ENCODE results near the gene DOCK4. TPM values are rescaled to one million over a fixed set of nuclear protein-coding genes. Genes with fewer than 3 reads are reported as not detected.

Gene DOCK4
- total and polyA plus RNA-seq, 10 of the 15 experiments (the other 5 are each of a cell fraction or from before 2014, with no cell fraction given) = 0.03 to 0.73 (median 0.38) TPM

DNA sequence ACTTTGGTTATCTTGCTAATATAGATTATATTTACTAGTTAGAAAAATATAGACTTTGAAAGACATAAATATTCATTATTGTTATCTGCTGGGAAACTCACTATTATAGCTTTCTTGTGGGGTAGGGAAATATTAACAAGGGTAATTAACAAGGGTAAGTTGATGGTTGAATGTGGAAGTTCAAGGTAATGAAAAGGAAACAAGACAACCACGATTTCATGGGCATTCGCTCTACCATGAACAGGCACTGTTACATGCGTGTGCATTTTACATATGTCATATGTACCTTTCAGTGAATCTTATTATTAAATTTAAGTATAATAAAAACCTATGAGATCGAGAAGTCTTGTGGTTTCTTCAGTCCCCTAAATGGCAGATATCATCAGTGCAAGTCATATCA, 392.9 kb downstream of the DOCK4 start:
- CTCF ChIA-PET = no interaction called here
- no TSS peak for BruUV-seq (replicated peaks)
- FAIRE-seq (no peak), DNase-seq (ENCODE audit: low read depth, low spot score) (no peak), ATAC-seq (peak; percentile 68)
- TF ChIP-seq, protein P1, sequence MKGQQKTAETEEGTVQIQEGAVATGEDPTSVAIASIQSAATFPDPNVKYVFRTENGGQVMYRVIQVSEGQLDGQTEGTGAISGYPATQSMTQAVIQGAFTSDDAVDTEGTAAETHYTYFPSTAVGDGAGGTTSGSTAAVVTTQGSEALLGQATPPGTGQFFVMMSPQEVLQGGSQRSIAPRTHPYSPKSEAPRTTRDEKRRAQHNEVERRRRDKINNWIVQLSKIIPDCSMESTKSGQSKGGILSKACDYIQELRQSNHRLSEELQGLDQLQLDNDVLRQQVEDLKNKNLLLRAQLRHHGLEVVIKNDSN (IDR thresholded peaks at IDR 0.05; ENCODE audit: borderline replicate concordance, extremely low read length, insufficient read depth, low read depth, low read length) = no peak
- TF ChIP-seq IRF4 (IDR thresholded peaks at IDR 0.05; ENCODE audit: low read depth, low read length) (no peak), SREBF2 (IDR thresholded peaks at IDR 0.05; ENCODE audit: low read length) (no peak), TCF7 (IDR thresholded peaks at IDR 0.05; ENCODE audit: borderline replicate concordance) (no peak)
- TF ChIP-seq, protein P2, sequence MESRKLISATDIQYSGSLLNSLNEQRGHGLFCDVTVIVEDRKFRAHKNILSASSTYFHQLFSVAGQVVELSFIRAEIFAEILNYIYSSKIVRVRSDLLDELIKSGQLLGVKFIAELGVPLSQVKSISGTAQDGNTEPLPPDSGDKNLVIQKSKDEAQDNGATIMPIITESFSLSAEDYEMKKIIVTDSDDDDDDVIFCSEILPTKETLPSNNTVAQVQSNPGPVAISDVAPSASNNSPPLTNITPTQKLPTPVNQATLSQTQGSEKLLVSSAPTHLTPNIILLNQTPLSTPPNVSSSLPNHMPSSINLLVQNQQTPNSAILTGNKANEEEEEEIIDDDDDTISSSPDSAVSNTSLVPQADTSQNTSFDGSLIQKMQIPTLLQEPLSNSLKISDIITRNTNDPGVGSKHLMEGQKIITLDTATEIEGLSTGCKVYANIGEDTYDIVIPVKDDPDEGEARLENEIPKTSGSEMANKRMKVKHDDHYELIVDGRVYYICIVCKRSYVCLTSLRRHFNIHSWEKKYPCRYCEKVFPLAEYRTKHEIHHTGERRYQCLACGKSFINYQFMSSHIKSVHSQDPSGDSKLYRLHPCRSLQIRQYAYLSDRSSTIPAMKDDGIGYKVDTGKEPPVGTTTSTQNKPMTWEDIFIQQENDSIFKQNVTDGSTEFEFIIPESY (IDR thresholded peaks at IDR 0.05) = no peak
- TF ChIP-seq, protein P3, sequence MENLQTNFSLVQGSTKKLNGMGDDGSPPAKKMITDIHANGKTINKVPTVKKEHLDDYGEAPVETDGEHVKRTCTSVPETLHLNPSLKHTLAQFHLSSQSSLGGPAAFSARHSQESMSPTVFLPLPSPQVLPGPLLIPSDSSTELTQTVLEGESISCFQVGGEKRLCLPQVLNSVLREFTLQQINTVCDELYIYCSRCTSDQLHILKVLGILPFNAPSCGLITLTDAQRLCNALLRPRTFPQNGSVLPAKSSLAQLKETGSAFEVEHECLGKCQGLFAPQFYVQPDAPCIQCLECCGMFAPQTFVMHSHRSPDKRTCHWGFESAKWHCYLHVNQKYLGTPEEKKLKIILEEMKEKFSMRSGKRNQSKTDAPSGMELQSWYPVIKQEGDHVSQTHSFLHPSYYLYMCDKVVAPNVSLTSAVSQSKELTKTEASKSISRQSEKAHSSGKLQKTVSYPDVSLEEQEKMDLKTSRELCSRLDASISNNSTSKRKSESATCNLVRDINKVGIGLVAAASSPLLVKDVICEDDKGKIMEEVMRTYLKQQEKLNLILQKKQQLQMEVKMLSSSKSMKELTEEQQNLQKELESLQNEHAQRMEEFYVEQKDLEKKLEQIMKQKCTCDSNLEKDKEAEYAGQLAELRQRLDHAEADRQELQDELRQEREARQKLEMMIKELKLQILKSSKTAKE (IDR thresholded peaks at IDR 0.05; ENCODE audit: low read depth, poor library complexity, severe bottlenecking) = no peak
- SMC1A ChIA-PET (ENCODE audit: uncharacterized antibody, unreplicated experiment) = interaction anchor here (1.0 to 1.4 kb wide), 2 partner anchors 10 to 75 kb away, joined by 3 read pairs; no protein-coding TSS in a partner anchor
- Histone ChIP-seq H3K27me3 (replicated peaks in 1 of 2; ENCODE audit: control insufficient read depth in 2 of 2, insufficient read depth in 2 of 2, low read length in 1 of 2) (no peaks in the 10 kb centered on the region), H3K9ac (ENCODE audit: control insufficient read depth, insufficient read depth, low read length) (no peak overlapping the region), H3K4me2 (ENCODE audit: control insufficient read depth, insufficient read depth) (no peak overlapping the region), H3K4me3 (no peak overlapping the region), H3K79me2 (ENCODE audit: control insufficient read depth, insufficient read depth, low read length) (no peaks in the 10 kb centered on the region), H4K20me1 (ENCODE audit: control insufficient read depth, insufficient read depth) (no peaks in the 10 kb centered on the region), H2AFZ (ENCODE audit: control insufficient read depth, low read depth, low read length) (no peak overlapping the region), H3K36me3 (ENCODE audit: control insufficient read depth in 2 of 2, insufficient read depth in 2 of 2, low read length in 1 of 2) (no peaks in the 10 kb centered on the region), H3K27ac (ENCODE audit: control insufficient read depth, insufficient read depth) (no peak overlapping the region), H3K4me1 (ENCODE audit: control insufficient read depth, insufficient read depth, low read length) (no peaks in the 10 kb centered on the region), H3K9me3 (replicated peaks; ENCODE audit: control insufficient read depth, insufficient read depth, low read length) (no peaks in the 10 kb centered on the region)
- RAD21 ChIA-PET (ENCODE audit: unreplicated experiment) = no interaction called here
- in situ Hi-C loops (cut with MboI) (no loop called here), intact Hi-C loops (cut with micrococcal nuclease; ENCODE audit: unreplicated experiment) (no loop called here)
- POLR2A ChIA-PET = no interaction called here
- 61% methylated on average over 4 of the region's 4 CpGs for WGBS (ENCODE audit: insufficient coverage, insufficient replicate concordance, low lambda C conversion rate, missing lambda C conversion rate)
